Measurements from ENCODE around the gene ADAMTS16. TPM values are rescaled to one million over a fixed set of nuclear protein-coding genes. Genes with fewer than 3 reads are reported as not detected.

The ADAMTS16 gene
- total RNA-seq, 1 experiment from 2014 or later: 0.28 TPM

- CTCF ChIA-PET: no interaction called here
- intact Hi-C loops (cut with micrococcal nuclease; ENCODE audit: unreplicated experiment): no loop called here
- Histone ChIP-seq H3K27me3 (replicated peaks; ENCODE audit: insufficient read depth, low read depth, low read length, poor library complexity) (peaks cover 49% of the 10 kb centered on the region), H3K4me3 (ENCODE audit: low read depth, low read length, poor library complexity, severe bottlenecking) (no peak overlapping the region), H3K27ac (ENCODE audit: low read depth, low read length, poor library complexity, severe bottlenecking) (no peak overlapping the region), H3K4me1 (ENCODE audit: insufficient read depth, low read length, poor library complexity, severe bottlenecking) (no peaks in the 10 kb centered on the region), H3K9me3 (ENCODE audit: low read depth, low read length, poor library complexity, severe bottlenecking) (no peaks in the 10 kb centered on the region), H3K36me3 (ENCODE audit: insufficient read depth, low read length, poor library complexity, severe bottlenecking) (no peaks in the 10 kb centered on the region)
- TF ChIP-seq EZH2 (IDR thresholded peaks at IDR 0.05; ENCODE audit: borderline replicate concordance, low read depth, low read length, poor library complexity, severe bottlenecking) (no peak), CTCF (conservative IDR thresholded peaks at IDR 0.05; ENCODE audit: low read depth, low read length) (no peak)
- DNase-seq (ENCODE audit: low spot score): no peak
- POLR2A ChIA-PET (ENCODE audit: low non-redundant PET): no interaction called here
- no TSS peak for BruUV-seq (replicated peaks)
Observed at GRCh38 chr5:5122776-5123175, 17.4 kb upstream of the ADAMTS16 start.

GRCh38 chr5:5124231-5124630 lies 15.9 kb upstream of the ADAMTS16 start:
- DNase-seq (ENCODE audit: low spot score): no peak
- ChIA-PET POLR2A (ENCODE audit: low non-redundant PET) (no interaction called here), CTCF (no interaction called here)
- no peak for TF ChIP-seq CTCF (conservative IDR thresholded peaks at IDR 0.05; ENCODE audit: low read depth, low read length)
- no peak for TF ChIP-seq EZH2 (IDR thresholded peaks at IDR 0.05; ENCODE audit: borderline replicate concordance, low read depth, low read length, poor library complexity, severe bottlenecking)
- Histone ChIP-seq H3K27me3 (replicated peaks; ENCODE audit: insufficient read depth, low read depth, low read length, poor library complexity) (peaks cover 36% of the 10 kb centered on the region), H3K27ac (ENCODE audit: low read depth, low read length, poor library complexity, severe bottlenecking) (no peak overlapping the region), H3K9me3 (ENCODE audit: low read depth, low read length, poor library complexity, severe bottlenecking) (no peaks in the 10 kb centered on the region), H3K36me3 (ENCODE audit: insufficient read depth, low read length, poor library complexity, severe bottlenecking) (no peaks in the 10 kb centered on the region), H3K4me3 (ENCODE audit: low read depth, low read length, poor library complexity, severe bottlenecking) (no peak overlapping the region), H3K4me1 (ENCODE audit: insufficient read depth, low read length, poor library complexity, severe bottlenecking) (no peaks in the 10 kb centered on the region)
- intact Hi-C loops (cut with micrococcal nuclease; ENCODE audit: unreplicated experiment): no loop called here
- no TSS peak for BruUV-seq (replicated peaks)

GRCh38 chr5:5126444-5126843 lies 13.7 kb upstream of the ADAMTS16 start:
- Histone ChIP-seq H3K27me3 (replicated peaks; ENCODE audit: insufficient read depth, low read depth, low read length, poor library complexity) (peaks cover 33% of the 10 kb centered on the region), H3K27ac (ENCODE audit: low read depth, low read length, poor library complexity, severe bottlenecking) (no peak overlapping the region), H3K4me3 (ENCODE audit: low read depth, low read length, poor library complexity, severe bottlenecking) (no peak overlapping the region), H3K36me3 (ENCODE audit: insufficient read depth, low read length, poor library complexity, severe bottlenecking) (no peaks in the 10 kb centered on the region), H3K4me1 (ENCODE audit: insufficient read depth, low read length, poor library complexity, severe bottlenecking) (no peaks in the 10 kb centered on the region), H3K9me3 (ENCODE audit: low read depth, low read length, poor library complexity, severe bottlenecking) (no peaks in the 10 kb centered on the region)
- intact Hi-C loops (cut with micrococcal nuclease; ENCODE audit: unreplicated experiment): no loop called here
- TF ChIP-seq EZH2 (IDR thresholded peaks at IDR 0.05; ENCODE audit: borderline replicate concordance, low read depth, low read length, poor library complexity, severe bottlenecking): no peak
- BruUV-seq (replicated peaks): no TSS peak
- ChIA-PET POLR2A (ENCODE audit: low non-redundant PET) (no interaction called here), CTCF (no interaction called here)
- DNase-seq (ENCODE audit: low spot score): no peak

- intact Hi-C loops (cut with micrococcal nuclease; ENCODE audit: unreplicated experiment): no loop called here
- BruUV-seq (replicated peaks): no TSS peak
- ChIA-PET POLR2A (ENCODE audit: low non-redundant PET) (no interaction called here), CTCF (no interaction called here)
- Histone ChIP-seq H3K36me3 (ENCODE audit: insufficient read depth, low read length, poor library complexity, severe bottlenecking) (no peaks in the 10 kb centered on the region), H3K4me1 (ENCODE audit: insufficient read depth, low read length, poor library complexity, severe bottlenecking) (no peaks in the 10 kb centered on the region), H3K27me3 (replicated peaks; ENCODE audit: insufficient read depth, low read depth, low read length, poor library complexity) (peaks cover 17% of the 10 kb centered on the region), H3K9me3 (ENCODE audit: low read depth, low read length, poor library complexity, severe bottlenecking) (no peaks in the 10 kb centered on the region), H3K4me3 (ENCODE audit: low read depth, low read length, poor library complexity, severe bottlenecking) (no peak overlapping the region), H3K27ac (ENCODE audit: low read depth, low read length, poor library complexity, severe bottlenecking) (no peak overlapping the region)
- no peak for TF ChIP-seq CTCF (conservative IDR thresholded peaks at IDR 0.05; ENCODE audit: low read depth, low read length)
- no peak for TF ChIP-seq EZH2 (IDR thresholded peaks at IDR 0.05; ENCODE audit: borderline replicate concordance, low read depth, low read length, poor library complexity, severe bottlenecking)
- no peak for DNase-seq (ENCODE audit: low spot score)
Observed at GRCh38 chr5:5128766-5129165, 11.4 kb upstream of the ADAMTS16 start.
